ENCODE measurements around the gene NTM. TPM values are rescaled to one million over a fixed set of nuclear protein-coding genes. Genes with fewer than 3 reads are reported as not detected.

NTM gene
- total and polyA plus RNA-seq, 2 of the 8 experiments (the other 6 are each of a cell fraction or from before 2014, with no cell fraction given): 13.4 to 20.0 TPM

GRCh38 chr11:131951121-131951520, 580.7 kb downstream of the NTM start (continued):
- TF ChIP-seq RBBP5 (IDR thresholded peaks at IDR 0.05; ENCODE audit: borderline replicate concordance, low read depth, low read length) (no peak), TBP (IDR thresholded peaks at IDR 0.05; ENCODE audit: low read depth, low read length) (no peak), NRF1 (IDR thresholded peaks at IDR 0.05; ENCODE audit: low read depth, low read length) (no peak), EP300 (IDR thresholded peaks at IDR 0.05; ENCODE audit: borderline replicate concordance in 1 of 2, low read depth in 2 of 2, low read length in 2 of 2) (no peak), CBX8 (IDR thresholded peaks at IDR 0.05; ENCODE audit: borderline replicate concordance, low read depth, low read length) (no peak), TAF7 (optimal IDR thresholded peaks at IDR 0.05; ENCODE audit: borderline replicate concordance, low read depth, low read length) (no peak), RAD21 (IDR thresholded peaks at IDR 0.05 in 1 of 2, conservative IDR thresholded peaks at IDR 0.05 in 1 of 2; ENCODE audit: low read depth in 2 of 2, low read length in 2 of 2) (no peak)
